HS-27A (cell line): ENCODE measurements around the gene RRAD.

Experiments
- DNase-seq: peaks from one replicate; pipeline ENCODE4 v3.0.0-alpha.2; 2012; ENCODE audit warnings: low read depth, missing footprints

RRAD gene

GRCh38 chr16:66917741-66918140, 7.6 kb downstream of the RRAD start:
- DNase-seq, result no peak

- no peak for DNase-seq
Observed at GRCh38 chr16:66916518-66916917, 8.8 kb downstream of the RRAD start.

- no peak for DNase-seq
Observed at GRCh38 chr16:66915041-66915440, 10.3 kb downstream of the RRAD start.

- DNase-seq, result no peak
Observed at GRCh38 chr16:66914541-66914940, 10.8 kb downstream of the RRAD start.

- no peak for DNase-seq
Observed at GRCh38 chr16:66913711-66914110, 11.6 kb downstream of the RRAD start.

GRCh38 chr16:66913081-66913480, 12.3 kb downstream of the RRAD start:
- DNase-seq, result no peak

GRCh38 chr16:66911801-66912200, 13.5 kb downstream of the RRAD start:
- DNase-seq, result no peak

GRCh38 chr16:66911112-66911511, 14.2 kb downstream of the RRAD start:
- no peak for DNase-seq

GRCh38 chr16:66910175-66910940, 15.0 kb downstream of the RRAD start:
- no peak for DNase-seq

- no peak for DNase-seq
Observed at GRCh38 chr16:66908762-66909559, 16.4 kb downstream of the RRAD start.

GRCh38 chr16:66908116-66908515, 17.2 kb downstream of the RRAD start:
- DNase-seq, result no peak

- DNase-seq, result no peak
Observed at GRCh38 chr16:66906916-66907836, 18.2 kb downstream of the RRAD start.

- DNase-seq, result no peak
Observed at GRCh38 chr16:66905633-66906539, 19.4 kb downstream of the RRAD start.

- no peak for DNase-seq
Observed at GRCh38 chr16:66904846-66905632, 20.3 kb downstream of the RRAD start.

GRCh38 chr16:66904428-66904845, 20.9 kb downstream of the RRAD start:
- no peak for DNase-seq

- DNase-seq, result no peak
Observed at GRCh38 chr16:66903544-66904427, 21.5 kb downstream of the RRAD start.

GRCh38 chr16:66902648-66903543, 22.4 kb downstream of the RRAD start:
- DNase-seq, result no peak

- DNase-seq, result no peak
Observed at GRCh38 chr16:66901626-66902025, 23.7 kb downstream of the RRAD start.
